22Rv1 (cell line): ENCODE measurements around the gene GLRX2.

ENCODE experiments used
- CTCF ChIP-seq: fragments of 450-650 bp; IDR thresholded peaks from 2 replicates; pipeline ENCODE4 v1.5.1; 2017; ENCODE audit warnings: mild to moderate bottlenecking
- ZFX ChIP-seq: fragments of 450-650 bp; IDR thresholded peaks from 2 replicates; pipeline ENCODE4 v1.6.1; 2017; ENCODE audit warnings: antibody characterized with exemption, borderline replicate concordance

- TF ChIP-seq CTCF (no peak), ZFX (no peak)
Measured at GRCh38 chr1:193070942-193071341, 34.3 kb downstream of the GLRX2 start.
